Uterus (tissue), 4 donors: ENCODE results near the gene GPR158. TPM values are rescaled to one million over a fixed set of nuclear protein-coding genes. Genes with fewer than 3 reads are reported as not detected.

ENCODE experiments used
- DNase-seq, 2 donors: peaks; one replicate each; pipeline ENCODE4 v3.0.0-alpha.2; 2019 to 2020
- H3K27ac ChIP-seq, 2 donors: fragments of 200-600 bp; sonication (generic); 1 replicate in 1 of 2; 2 replicates in 1 of 2; pipeline ENCODE4 v1.5.1; 2016 to 2018
- H3K27me3 ChIP-seq, 2 donors: fragments of 200-600 bp; sonication (generic); one replicate each; pipeline ENCODE4 v1.5.1; 2018 to 2019; ENCODE audit warnings: control low read depth in 1 of 2
- H3K36me3 ChIP-seq, 2 donors: fragments of 200-600 bp; sonication (generic); one replicate each; pipeline ENCODE4 v1.5.1; 2019; ENCODE audit warnings: control low read depth in 1 of 2
- H3K4me1 ChIP-seq, 2 donors: fragments of 200-600 bp; sonication (generic); one replicate each; pipeline ENCODE4 v1.5.1; 2018 to 2019; ENCODE audit warnings: control low read depth in 1 of 2
- H3K4me3 ChIP-seq, 2 donors: fragments of 200-600 bp; sonication (generic); 1 replicate in 1 of 2; 2 replicates in 1 of 2; pipeline ENCODE4 v1.5.1; 2018 to 2019; ENCODE audit warnings: mild to moderate bottlenecking in 1 of 2
- H3K9me3 ChIP-seq, 2 donors: fragments of 200-600 bp; sonication (generic); one replicate each; pipeline ENCODE4 v1.5.1; 2019; ENCODE audit warnings: control low read depth in 1 of 2
- CTCF ChIP-seq, 4 experiments: fragments of 200-600 bp in 2 of 4; fragments of 450-650 bp in 2 of 4; sonication (generic) in 2 of 4; IDR thresholded peaks; one replicate each; pipeline ENCODE4 v1.5.1; 2016 to 2019; ENCODE audit warnings: antibody characterized with exemption in 4 of 4, mild to moderate bottlenecking in 2 of 4, moderate library complexity in 1 of 4
- POLR2A ChIP-seq, 2 donors: fragments of 450-650 bp; IDR thresholded peaks; one replicate each; pipeline ENCODE4 v1.6.1; 2016; ENCODE audit warnings: antibody characterized with exemption in 2 of 2, mild to moderate bottlenecking in 1 of 2, moderate library complexity in 1 of 2
- intact Hi-C: fragments of 100-400 bp; cut with DNase I; formaldehyde crosslinking; loops from one replicate; pipeline ENCODE4 v1.15.1; 2023; ENCODE audit warnings: low total_unique reads
- total RNA-seq, 4 donors: library from RNA; depleted of rRNA in 3 of 4; stranded (reverse); fragments of >200 nt in 3 of 4; gene quantifications; one replicate each; pipeline versions ENCODE4 v1.1.0 to v1.2.4, GENCODE V29; 2014 to 2023
- donor health status: DM: yes; HTN: yes; CAD: no.

GPR158 gene
- total RNA-seq, 4 donors from 2014 or later = 0.07 TPM; not detected in 3

DNA sequence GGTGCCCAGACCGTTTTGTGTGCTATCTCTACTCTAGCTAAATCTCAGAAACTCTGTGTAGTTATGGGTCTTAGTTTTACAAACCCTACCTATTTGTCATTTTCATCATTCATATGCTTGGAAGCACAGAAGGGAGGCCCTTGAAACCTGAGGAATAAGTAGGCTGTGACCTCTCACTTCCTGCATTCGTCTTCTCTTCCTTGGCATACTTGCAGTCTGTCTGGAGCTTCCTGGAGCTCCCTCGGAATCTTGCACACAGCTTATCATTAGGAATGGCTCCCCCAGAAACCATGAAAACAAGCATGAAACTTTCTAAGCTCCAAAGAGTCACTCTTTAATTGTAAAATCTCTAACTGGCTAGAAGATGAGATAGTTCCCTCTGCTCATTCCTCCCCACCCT is 382.3 kb downstream of the GPR158 start:
- intact Hi-C loops = no loop called here
- TF ChIP-seq POLR2A (IDR thresholded peaks at IDR 0.05) (no peak), CTCF (IDR thresholded peaks at IDR 0.05) (no peak)
- Histone ChIP-seq H3K36me3 (no peaks in the 10 kb centered on the region), H3K27ac (no peak overlapping the region), H3K4me1 (no peaks in the 10 kb centered on the region), H3K4me3 (no peak overlapping the region), H3K27me3 (no peaks in the 10 kb centered on the region), H3K9me3 (no peaks in the 10 kb centered on the region)
- DNase-seq = no peak

DNA sequence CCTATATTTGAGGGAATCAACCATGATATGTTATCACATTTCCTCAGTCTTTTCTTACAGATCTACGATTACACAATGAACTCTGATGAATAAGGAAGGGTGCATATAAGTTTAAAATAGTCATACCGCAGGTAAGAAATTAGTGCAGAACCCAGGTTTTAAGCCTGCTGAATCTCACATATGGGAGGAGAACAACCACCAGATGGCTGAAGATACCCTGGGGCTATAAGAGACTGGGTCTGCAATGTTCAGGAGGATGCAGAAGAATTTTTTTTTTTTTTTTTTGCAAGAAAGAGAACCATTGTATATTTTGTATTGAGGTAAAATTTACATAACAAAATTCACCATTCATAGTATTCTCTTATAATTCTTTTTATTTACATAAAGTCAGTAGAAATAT is 387.0 kb downstream of the GPR158 start:
- Histone ChIP-seq H3K27me3 (no peaks in the 10 kb centered on the region), H3K9me3 (no peaks in the 10 kb centered on the region), H3K4me3 (no peak overlapping the region), H3K4me1 (no peaks in the 10 kb centered on the region), H3K36me3 (no peaks in the 10 kb centered on the region), H3K27ac (no peak overlapping the region)
- intact Hi-C loops = no loop called here
- no peak for DNase-seq
- TF ChIP-seq CTCF (IDR thresholded peaks at IDR 0.05) (no peak), POLR2A (IDR thresholded peaks at IDR 0.05) (no peak)

DNA sequence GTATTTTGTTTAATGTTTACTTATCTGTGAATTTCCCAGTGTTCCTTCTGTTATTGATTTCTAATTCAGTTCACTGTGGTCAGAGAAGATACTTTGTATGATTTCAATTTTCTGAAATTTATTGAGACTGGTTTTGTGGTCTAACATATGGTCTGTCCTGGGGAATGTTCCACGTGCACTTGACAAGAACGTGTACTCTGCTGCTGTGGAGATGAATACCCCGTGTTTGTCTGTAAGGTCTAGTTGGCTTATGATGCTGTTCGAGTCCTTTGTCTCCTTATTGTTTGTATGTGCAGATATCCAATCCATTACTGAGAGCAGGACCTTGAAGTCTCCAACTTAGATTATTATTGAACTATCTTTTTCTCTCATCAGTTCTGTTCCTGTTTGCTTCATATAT is 387.7 kb downstream of the GPR158 start:
- Histone ChIP-seq H3K27me3 (no peaks in the 10 kb centered on the region), H3K36me3 (no peaks in the 10 kb centered on the region), H3K9me3 (no peaks in the 10 kb centered on the region), H3K4me1 (no peaks in the 10 kb centered on the region), H3K4me3 (no peak overlapping the region), H3K27ac (no peak overlapping the region)
- intact Hi-C loops = no loop called here
- DNase-seq = no peak
- TF ChIP-seq CTCF (IDR thresholded peaks at IDR 0.05) (no peak), POLR2A (IDR thresholded peaks at IDR 0.05) (no peak)

- Histone ChIP-seq H3K4me3 (no peak overlapping the region), H3K27me3 (no peaks in the 10 kb centered on the region), H3K4me1 (no peaks in the 10 kb centered on the region), H3K9me3 (no peaks in the 10 kb centered on the region), H3K27ac (no peak overlapping the region), H3K36me3 (no peaks in the 10 kb centered on the region)
- DNase-seq = no peak
- no peak for TF ChIP-seq POLR2A (IDR thresholded peaks at IDR 0.05)
- TF ChIP-seq CTCF (IDR thresholded peaks at IDR 0.05) = no peak
- intact Hi-C loops = no loop called here
These were observed 389.6 kb downstream of the GPR158 start for GRCh38 chr10:25564351-25564750.

DNA sequence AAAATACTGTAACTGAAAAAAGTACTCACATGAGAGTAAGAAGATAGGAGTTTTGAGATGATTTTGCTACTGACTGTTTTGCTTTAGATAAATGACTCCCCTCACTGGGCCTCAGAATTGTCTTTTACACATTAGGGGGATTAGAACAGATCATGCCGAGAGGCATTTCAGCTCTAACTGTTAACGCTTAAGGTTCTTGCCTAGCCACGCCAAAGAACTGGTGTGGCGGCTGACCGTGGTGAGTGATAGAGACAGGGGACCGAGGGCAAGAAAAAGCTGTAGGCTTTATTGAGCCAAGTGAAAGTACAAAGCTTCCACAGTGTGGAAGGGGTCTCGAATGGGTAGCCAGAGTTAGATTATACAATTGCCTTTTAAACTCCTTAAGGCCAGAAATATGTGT is 390.8 kb downstream of the GPR158 start:
- no peak for DNase-seq
- Histone ChIP-seq H3K9me3 (no peaks in the 10 kb centered on the region), H3K4me1 (no peaks in the 10 kb centered on the region), H3K4me3 (no peak overlapping the region), H3K27me3 (no peaks in the 10 kb centered on the region), H3K36me3 (no peaks in the 10 kb centered on the region), H3K27ac (no peak overlapping the region)
- TF ChIP-seq POLR2A (IDR thresholded peaks at IDR 0.05) (no peak), CTCF (IDR thresholded peaks at IDR 0.05) (no peak)
- intact Hi-C loops = no loop called here
